H1 (cell line): ENCODE data around the gene SLC8B1. TPM values are rescaled to one million over a fixed set of nuclear protein-coding genes. Genes with fewer than 3 reads are reported as not detected.

Experiments used
- CBX5 ChIP-seq: fragments of 300-800, 300-1000 bp; sonication (generic); IDR thresholded peaks from 2 replicates; pipeline ENCODE4 v1.7.1; 2016; ENCODE audit warnings: antibody characterized with exemption, low read length, low read depth
- FOSL1 ChIP-seq: IDR thresholded peaks from 2 replicates; pipeline ENCODE4 v1.6.1; 2011; ENCODE audit warnings: mild to moderate bottlenecking, low read depth, low read length, moderate library complexity; ENCODE audit not compliant: insufficient read depth
- GABPA ChIP-seq: IDR thresholded peaks from 2 replicates; pipeline ENCODE4 v1.6.1; 2011; ENCODE audit warnings: mild to moderate bottlenecking, low read length, moderate library complexity, borderline replicate concordance; ENCODE audit not compliant: insufficient read depth
- SP2 ChIP-seq: IDR thresholded peaks from 2 replicates; pipeline ENCODE4 v1.6.1; 2012; ENCODE audit warnings: mild to moderate bottlenecking, low read length, inconsistent platforms
- SRF ChIP-seq: IDR thresholded peaks from 2 replicates; pipeline ENCODE4 v1.6.1; 2011; ENCODE audit warnings: mild to moderate bottlenecking, low read depth, low read length, moderate library complexity
- polyA plus RNA-seq, 7 experiments: library from polyadenylated mRNA; depleted of rRNA in 3 of 7; stranded (reverse) in 5 of 7; unstranded in 2 of 7; fragments of >200 nt in 5 of 7; fragments of 200-250 nt in 2 of 7; gene quantifications; 1 replicate in 5 of 7; 2 replicates in 1 of 7; 4 replicates in 1 of 7; pipeline versions ENCODE4 v1.2.1 to v1.2.3, GENCODE V29; 2011 to 2013; ENCODE audit warnings: missing spikeins in 2 of 7, mixed read lengths in 2 of 7
- total RNA-seq: library from RNA; stranded (reverse); fragmentation: NEBNext Ultra II Directional; extraction: Animal tissue kit (Norgen Biotek cat#: 25700); gene quantifications from 2 replicates; pipeline ENCODE4 v1.2.1, GENCODE V29; 2021

SLC8B1 gene
- total and polyA plus RNA-seq, 2 of the 8 experiments (the other 6 are each of a cell fraction or from before 2014, with no cell fraction given) = 11.2 to 19.1 TPM

DNA sequence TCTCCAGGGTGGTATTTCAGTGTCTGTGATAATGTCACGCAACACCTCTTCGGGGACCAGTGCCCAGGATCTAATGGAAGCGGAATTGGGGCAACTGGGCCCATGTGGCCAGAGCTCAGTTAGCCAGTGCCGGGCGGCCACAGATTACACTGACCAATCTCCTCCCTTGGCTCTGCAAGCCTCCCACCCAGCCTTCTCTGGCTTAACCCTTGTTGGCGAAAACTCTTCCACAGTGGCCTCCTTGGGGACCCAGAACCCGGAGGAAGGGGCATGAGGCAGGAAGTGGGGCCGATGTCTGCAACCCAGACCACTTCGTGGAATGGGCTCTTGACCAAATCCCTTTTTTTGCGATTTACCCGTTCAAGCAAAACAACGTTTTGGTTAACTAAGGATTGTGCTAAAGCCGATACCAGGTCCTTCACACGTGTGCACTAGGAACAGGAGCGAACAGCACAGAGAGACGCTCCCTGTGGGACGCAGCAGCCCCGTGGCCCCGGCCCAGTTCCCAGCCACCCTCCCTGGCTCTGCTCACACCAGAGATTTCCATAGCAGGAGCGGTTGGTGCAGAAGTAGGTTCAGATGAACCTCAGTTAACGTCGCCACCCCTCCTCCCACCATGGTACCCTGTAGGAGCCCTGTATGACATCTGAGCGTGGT is 38.2 kb downstream of the SLC8B1 start (continued):
- TF ChIP-seq SP2 (no peak), GABPA (no peak), CBX5 (no peak), FOSL1 (no peak), SRF (no peak)
